ENCODE measurements around the gene VPS13C.

Gene VPS13C

GRCh38 chr15:61917457-61917856, 142.8 kb downstream of the VPS13C start:
- no peak for DNase-seq (ENCODE audit: extremely low read depth, insufficient read length)
- Histone ChIP-seq H3K27me3 (replicated peaks; ENCODE audit: control insufficient read depth, insufficient read depth, low read length) (no peaks in the 10 kb centered on the region), H3K4me3 (replicated peaks; ENCODE audit: low read depth, low read length) (no peak overlapping the region), H3K36me3 (ENCODE audit: control insufficient read depth, insufficient read depth, low read length) (peaks cover 10% of the 10 kb centered on the region)
- TF ChIP-seq, protein P1, sequence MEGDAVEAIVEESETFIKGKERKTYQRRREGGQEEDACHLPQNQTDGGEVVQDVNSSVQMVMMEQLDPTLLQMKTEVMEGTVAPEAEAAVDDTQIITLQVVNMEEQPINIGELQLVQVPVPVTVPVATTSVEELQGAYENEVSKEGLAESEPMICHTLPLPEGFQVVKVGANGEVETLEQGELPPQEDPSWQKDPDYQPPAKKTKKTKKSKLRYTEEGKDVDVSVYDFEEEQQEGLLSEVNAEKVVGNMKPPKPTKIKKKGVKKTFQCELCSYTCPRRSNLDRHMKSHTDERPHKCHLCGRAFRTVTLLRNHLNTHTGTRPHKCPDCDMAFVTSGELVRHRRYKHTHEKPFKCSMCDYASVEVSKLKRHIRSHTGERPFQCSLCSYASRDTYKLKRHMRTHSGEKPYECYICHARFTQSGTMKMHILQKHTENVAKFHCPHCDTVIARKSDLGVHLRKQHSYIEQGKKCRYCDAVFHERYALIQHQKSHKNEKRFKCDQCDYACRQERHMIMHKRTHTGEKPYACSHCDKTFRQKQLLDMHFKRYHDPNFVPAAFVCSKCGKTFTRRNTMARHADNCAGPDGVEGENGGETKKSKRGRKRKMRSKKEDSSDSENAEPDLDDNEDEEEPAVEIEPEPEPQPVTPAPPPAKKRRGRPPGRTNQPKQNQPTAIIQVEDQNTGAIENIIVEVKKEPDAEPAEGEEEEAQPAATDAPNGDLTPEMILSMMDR (IDR thresholded peaks at IDR 0.05; ENCODE audit: insufficient read depth, low read length, poor library complexity, severe bottlenecking) = no peak

DNA sequence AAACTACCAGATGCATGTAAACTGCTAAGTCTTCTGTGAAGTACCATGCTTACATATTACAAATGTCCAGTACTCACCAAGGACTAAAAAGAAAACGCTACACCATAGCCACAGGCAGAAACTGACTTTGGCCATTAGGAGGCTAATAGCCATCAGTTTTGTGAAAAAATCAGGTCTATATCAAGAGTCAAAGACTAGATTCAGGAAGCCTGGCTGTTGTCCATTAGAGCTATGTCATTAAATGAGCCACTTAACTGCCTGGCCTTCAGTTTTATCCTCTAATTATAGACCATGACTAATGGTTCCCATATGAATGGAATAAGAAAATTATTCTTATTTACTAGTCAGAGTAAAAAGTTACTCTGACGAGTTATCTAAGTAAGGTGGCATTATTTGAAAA, 144.1 kb downstream of the VPS13C start:
- H3K36me3 ChIP-seq (ENCODE audit: control insufficient read depth, insufficient read depth, low read length) = peaks cover 9% of the 10 kb centered on the region
- H3K27me3 ChIP-seq (replicated peaks; ENCODE audit: control insufficient read depth, insufficient read depth, low read length) = no peaks in the 10 kb centered on the region
- DNase-seq (ENCODE audit: extremely low read depth, insufficient read length) = no peak
- TF ChIP-seq, protein P1 (IDR thresholded peaks at IDR 0.05; ENCODE audit: insufficient read depth, low read length, poor library complexity, severe bottlenecking) = no peak
- H3K4me3 ChIP-seq (replicated peaks; ENCODE audit: low read depth, low read length) = no peak overlapping the region

DNA sequence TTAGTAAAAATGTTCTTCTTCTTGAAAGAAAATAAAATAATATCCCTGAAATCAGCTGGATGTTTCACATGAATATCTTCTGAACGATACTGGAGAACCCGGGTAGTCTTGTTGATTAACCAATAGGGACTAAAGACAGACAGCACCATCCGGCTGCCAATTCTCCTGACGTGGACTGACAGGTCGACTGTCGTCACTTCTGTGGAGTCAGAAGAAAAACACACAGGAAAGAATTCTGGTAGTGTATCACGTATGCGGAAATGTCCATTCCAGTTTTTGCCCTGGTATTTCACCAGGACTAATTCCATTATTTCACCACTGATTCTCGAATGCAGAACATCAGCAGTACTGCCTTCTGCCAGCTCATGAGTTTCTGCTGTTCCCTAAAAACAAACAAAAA, 144.6 kb downstream of the VPS13C start:
- H3K27me3 ChIP-seq (replicated peaks; ENCODE audit: control insufficient read depth, insufficient read depth, low read length) = no peaks in the 10 kb centered on the region
- no peak overlapping the region for H3K4me3 ChIP-seq (replicated peaks; ENCODE audit: low read depth, low read length)
- TF ChIP-seq, protein P1 (IDR thresholded peaks at IDR 0.05; ENCODE audit: insufficient read depth, low read length, poor library complexity, severe bottlenecking) = no peak
- no peak for DNase-seq (ENCODE audit: extremely low read depth, insufficient read length)
- H3K36me3 ChIP-seq (ENCODE audit: control insufficient read depth, insufficient read depth, low read length) = peaks cover 9% of the 10 kb centered on the region

GRCh38 chr15:61910839-61911369, 149.3 kb downstream of the VPS13C start:
- H3K27me3 ChIP-seq (replicated peaks; ENCODE audit: control insufficient read depth, insufficient read depth, low read length) = no peaks in the 10 kb centered on the region
- H3K36me3 ChIP-seq (ENCODE audit: control insufficient read depth, insufficient read depth, low read length) = peaks cover 6% of the 10 kb centered on the region
- no peak for DNase-seq (ENCODE audit: extremely low read depth, insufficient read length)
- H3K4me3 ChIP-seq (replicated peaks; ENCODE audit: low read depth, low read length) = no peak overlapping the region
- TF ChIP-seq, protein P1 (IDR thresholded peaks at IDR 0.05; ENCODE audit: insufficient read depth, low read length, poor library complexity, severe bottlenecking) = no peak

DNA sequence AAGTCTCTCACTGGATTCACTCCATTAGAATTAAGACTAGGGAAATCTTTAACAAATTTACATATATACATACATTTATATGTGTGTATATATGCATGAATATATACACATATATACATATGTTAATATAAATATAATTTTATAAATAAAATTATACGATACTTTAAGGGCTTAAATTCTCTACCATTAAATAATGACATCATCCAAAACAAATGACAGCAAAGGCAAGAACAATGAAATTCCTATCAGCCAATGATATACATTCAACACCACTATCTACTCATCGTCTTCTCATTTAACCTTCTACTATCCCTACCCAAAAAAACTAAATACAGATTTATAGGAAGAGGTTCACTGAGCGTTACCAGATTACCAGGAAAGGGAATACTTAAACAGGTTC, 152.0 kb downstream of the VPS13C start:
- TF ChIP-seq, protein P1 (IDR thresholded peaks at IDR 0.05; ENCODE audit: insufficient read depth, low read length, poor library complexity, severe bottlenecking) = no peak
- no peaks in the 10 kb centered on the region for H3K27me3 ChIP-seq (replicated peaks; ENCODE audit: control insufficient read depth, insufficient read depth, low read length)
- no peak for DNase-seq (ENCODE audit: extremely low read depth, insufficient read length)
- no peak overlapping the region for H3K4me3 ChIP-seq (replicated peaks; ENCODE audit: low read depth, low read length)
- no peaks in the 10 kb centered on the region; the same call in 1 of the 2 replicates for H3K36me3 ChIP-seq (ENCODE audit: control insufficient read depth, insufficient read depth, low read length)

DNA sequence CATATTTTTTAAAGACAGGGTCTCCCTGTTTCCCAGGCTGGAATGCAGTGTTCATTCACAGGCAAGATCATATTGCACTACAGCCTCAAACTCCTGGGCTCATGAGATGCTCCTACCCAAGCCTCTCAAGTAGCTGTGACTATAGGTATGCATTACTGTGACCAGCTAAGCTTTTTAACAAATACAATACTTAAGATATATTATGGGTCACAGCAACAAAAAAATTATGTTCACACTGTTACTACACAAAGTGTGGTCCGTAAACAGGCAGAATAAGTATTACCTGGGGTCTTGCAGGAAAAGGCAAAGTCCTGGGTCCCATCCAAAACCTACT, 152.5 kb downstream of the VPS13C start:
- H3K36me3 ChIP-seq (ENCODE audit: control insufficient read depth, insufficient read depth, low read length) = no peaks in the 10 kb centered on the region; the same call in none of the 2 replicates
- no peak for DNase-seq (ENCODE audit: extremely low read depth, insufficient read length)
- H3K4me3 ChIP-seq (replicated peaks; ENCODE audit: low read depth, low read length) = no peak overlapping the region
- no peaks in the 10 kb centered on the region for H3K27me3 ChIP-seq (replicated peaks; ENCODE audit: control insufficient read depth, insufficient read depth, low read length)
- TF ChIP-seq, protein P1 (IDR thresholded peaks at IDR 0.05; ENCODE audit: insufficient read depth, low read length, poor library complexity, severe bottlenecking) = no peak
